Stimulated activated CD4-positive, alpha-beta T cell treated with anti-CD3 and anti-CD28 coated beads, Interleukin-12 subunit alpha, Interleukin-12 subunit beta, amount 100 ng/mL, for 24 hours (primary cell): Measurements from ENCODE around the gene SMIM12.

Experiments used
- DNase-seq, 2 experiments: peaks; one replicate each; pipeline ENCODE4 v3.0.0-alpha.2; 2020; ENCODE audit warnings: low read depth in 2 of 2

SMIM12 gene

DNA sequence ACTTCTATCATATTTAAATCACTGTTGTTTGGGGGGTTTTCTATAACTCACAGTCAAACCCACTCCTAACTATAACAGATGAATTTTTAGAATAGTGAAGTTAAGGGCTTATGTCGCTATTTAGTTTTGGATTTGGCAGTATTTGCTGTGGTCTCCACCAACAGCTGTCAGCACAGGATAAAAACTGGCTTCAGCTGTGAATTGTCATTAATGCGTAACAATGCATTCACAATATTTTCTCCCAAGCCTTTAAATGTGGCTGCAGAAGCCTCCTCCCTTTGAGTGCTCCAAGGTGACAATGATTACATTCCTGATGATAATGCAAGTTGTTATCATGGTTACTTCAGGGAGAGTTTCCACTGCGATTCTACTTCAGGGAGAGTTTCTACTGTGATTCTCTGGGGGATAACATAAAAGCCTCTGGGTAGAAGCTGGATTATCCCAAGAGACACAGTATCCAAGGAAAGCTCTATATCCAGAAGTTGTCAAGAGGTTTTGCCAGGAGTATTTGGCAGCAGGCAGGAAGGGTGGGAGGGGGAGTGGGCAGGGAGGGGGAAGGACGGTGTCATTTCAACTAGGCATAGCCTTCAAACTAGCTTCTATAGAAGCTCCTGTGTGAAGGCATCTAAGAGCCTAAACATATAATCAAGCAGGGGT is 14.9 kb upstream of the SMIM12 start:
- no peak for DNase-seq

DNA sequence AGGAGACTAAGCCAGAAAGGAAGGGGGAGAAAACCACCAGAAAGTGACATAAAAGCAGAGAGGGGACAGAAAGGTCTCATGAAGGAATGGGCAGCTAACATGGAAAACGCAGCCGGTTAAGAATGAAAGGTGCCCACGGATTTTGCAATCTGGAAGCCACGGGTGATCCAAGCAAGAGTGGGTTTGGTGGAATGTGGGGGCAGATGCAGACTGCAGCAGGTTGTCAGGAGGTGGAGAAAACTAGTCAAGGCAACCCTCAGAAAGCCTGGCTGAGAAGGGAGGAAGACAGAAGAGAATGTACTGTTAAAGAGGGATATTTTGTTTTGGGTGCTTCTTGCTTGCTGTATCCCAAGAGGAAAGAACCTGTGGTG is 12.6 kb upstream of the SMIM12 start:
- DNase-seq: no peak

DNA sequence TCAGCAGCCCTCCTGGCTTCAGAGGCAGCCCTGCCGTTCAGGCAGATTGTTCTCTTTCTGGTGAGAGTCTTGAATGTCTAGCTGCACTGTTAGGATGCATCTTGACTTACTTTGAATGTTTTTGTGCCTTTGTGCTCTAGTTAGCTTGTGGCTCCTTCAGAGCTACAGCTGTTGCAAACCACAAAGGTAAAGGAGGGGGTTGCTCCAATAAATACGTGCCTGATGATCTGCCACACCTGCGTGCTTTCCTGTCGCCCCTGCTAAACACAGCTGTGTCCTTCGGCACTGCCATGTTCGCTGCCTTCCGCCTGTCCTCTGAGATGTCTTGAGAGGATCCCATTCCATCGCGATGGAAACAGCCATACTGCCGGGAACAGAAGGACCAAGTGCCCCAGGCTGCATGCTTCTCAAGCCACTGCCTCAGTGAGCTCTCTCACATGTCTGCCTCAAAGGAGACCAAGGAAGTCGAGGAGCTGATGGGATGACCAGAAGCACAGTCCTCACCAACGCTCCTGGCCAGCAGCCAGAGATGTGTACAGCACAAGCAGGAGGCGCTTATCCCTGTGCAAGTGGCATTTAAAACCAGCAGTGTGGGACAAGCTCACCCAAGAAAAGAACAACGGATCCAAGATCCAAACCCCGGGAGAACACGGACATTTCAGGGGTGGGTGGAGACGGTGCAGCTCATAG is 12.0 kb upstream of the SMIM12 start:
- no peak for DNase-seq

DNA sequence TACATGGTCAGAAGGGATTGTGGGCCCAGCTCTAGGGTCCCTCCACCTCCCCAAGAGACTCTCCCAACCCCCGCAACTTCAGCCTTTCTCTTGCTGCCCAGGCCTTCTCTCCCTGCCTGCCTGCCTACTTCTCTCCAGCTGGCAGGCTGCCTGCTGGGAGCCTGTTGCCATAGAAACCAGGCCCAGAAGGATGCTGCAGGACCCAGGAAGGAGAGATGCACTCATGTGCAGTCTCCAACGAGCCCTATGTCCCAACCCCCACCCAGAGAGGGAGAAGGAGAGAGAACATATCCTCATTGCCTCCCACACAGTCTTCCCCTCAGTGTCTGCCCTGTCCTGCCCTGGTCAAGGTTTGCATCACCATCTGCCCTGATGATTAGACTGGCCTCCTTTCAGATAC is 10.8 kb upstream of the SMIM12 start:
- DNase-seq: no peak

DNA sequence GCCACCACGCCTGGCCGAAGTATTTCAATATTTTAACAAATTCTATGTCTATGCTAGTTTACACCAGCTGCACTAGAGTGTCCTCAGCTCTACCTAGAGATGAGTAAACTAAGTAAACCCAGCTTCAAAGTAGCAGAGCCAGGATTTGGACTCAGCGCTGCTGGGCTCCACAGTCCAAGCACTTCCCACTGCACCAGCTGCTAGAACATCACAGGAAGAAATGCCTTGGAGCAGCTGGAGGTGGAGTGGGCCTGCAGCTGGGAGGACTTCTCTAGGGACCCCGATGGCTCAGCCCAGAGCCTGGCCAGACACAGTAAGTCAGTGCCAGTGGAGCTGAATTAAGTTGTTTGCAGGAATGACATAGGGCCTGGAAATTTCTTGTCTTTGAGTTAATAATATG is 10.2 kb upstream of the SMIM12 start:
- no peak for DNase-seq

DNA sequence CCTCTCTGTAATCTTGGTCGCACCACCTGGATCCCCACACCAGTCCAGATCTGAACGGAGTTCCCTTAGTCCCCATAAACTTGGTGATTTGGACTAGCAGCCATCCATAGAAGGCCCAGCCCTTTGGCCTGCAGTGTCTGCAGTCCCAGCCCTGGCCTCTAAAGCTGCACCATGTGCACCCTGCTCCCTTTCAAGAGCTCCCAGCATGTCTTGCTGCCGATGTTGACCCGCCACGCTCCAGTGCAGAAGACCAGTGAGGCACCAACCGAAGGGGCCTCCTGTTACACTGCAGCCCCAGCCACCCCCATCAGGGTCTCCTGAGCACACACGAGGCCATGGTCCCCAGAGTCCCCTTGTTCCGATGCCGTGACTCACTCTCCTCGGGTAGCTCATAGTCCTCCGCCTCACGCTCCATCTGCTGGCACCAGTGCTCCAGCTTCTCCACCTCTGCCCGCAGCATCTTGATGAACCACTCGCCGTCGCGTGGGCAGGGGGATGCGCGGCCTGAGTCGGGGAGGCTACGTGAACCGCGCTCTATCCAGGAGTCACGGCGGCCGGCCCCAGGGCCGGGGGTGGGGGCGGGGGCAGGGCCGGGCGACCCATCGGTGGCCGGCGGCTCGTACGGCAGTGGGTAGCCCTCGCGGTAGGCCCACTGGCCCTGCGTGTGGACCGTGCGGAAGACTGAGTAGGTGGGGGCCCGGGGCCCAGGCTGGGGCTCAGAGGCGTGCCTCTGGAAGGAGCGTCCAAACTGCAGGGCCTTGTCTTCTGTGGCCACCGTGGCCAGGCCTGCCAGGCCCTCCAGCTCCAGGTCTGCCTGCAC is 8.9 kb upstream of the SMIM12 start:
- DNase-seq: no peak

DNA sequence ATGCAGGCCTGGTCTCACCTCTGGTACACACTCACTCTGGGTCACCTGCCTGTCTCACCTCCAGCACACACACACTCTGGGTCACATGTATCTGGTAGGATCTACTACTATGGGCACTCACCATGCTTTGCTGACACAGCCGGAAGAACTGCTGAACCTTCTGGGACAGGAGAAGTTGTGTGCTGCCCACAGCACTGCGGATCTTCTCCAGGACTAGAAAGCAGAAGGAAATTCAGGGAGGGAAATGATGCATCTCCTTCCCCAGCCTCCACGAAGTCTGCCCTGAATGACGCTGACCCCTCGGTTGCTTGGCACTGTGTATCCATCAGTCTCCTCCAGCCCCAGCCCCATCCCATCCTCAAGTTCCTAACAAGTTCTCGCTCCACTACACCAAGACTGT is 7.9 kb upstream of the SMIM12 start:
- DNase-seq: no peak

DNA sequence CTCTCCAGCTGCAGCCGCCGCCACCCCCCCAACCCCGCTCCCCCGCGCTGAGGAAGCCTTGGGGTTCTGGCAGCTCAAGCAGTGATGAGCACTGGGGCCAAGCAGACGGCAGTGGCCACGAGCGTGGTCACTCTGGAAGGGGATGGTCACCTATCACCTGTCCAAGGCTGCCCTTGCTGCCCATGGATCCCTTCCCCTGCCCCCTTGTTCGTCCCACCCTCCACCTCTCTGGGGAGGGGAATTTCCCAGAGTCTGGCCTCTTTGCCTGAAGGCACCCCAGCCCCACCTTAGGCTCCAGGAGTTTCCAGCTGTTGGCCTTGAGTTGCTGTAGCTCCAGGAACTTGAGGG is 7.2 kb upstream of the SMIM12 start:
- DNase-seq: no peak

DNA sequence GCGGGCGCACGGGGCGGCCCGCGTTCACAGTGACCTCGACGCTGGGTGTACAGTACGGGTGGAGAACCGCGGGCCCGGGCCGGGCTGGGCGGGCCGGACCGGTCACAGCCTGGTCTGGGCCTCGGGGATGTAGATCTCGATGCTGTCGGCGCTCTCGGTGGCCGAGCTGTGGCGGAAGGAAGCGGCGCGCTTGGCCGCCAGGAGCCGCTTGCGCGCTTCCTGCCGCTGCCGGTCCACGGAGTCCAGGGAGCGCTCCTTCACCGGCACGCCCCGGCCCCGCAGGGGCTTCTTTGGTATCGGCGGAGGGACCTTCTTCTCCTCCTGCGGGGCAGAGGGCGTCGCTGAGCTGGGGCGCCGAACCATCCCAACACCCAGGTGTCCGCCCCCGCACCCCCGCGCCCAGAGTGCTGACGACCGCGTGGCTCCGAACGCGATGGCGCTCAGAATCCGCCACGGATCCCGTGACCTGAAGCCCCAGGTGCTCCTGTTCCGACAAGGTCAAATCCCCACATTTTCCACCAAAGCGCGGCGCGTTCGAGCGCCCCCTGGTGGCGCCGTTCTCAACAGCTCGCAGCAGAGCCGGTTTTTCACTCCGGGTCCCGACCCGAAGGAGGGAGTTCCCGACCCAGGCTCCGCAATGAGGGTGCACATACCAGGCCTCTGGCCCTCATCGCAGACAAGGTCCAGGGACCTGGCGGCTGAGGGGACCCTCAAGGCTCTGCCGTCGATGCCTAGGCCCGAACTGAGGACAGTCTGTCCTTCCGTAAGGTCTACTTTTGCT is 6.6 kb upstream of the SMIM12 start:
- DNase-seq: peak; percentile 91 to 93

DNA sequence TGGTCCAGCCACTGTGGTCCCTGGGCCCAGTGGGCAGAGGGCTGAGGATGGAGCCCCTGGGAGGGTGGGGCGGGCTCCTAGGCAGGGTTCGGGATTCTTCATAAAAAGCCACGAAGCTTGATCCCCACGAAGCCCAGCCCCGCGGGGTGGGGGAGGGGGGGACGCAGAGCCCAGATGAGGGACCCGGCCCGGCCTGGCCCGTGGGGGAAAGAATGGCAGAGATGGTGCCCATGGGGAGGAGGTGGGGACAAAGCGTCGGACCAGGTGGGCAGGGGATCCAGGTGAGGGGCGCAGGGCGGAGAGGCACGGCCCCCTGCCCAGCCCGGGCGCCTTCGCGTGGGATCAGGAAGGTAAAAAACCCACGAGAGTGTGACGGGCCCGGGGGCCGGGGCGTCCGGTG is 6.0 kb upstream of the SMIM12 start:
- no peak for DNase-seq

DNA sequence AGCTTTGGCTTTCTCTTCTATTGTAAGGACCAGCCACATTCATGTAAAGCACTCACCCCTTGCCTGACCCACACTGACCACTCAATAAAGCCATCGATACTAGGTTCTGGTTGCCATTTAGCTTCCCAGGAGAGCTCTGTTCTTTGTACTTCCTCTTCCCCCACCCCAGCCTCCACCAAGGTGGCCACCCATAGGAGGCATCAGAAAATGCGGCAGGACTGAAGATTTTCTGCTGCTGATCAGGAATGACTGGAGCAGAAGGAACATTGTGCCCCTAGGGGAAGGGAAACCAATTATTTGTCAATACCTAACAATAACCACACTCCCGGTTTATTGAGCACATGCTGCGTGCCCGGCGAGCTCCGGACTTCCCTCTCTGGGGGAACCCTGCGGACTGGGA is 5.2 kb upstream of the SMIM12 start:
- DNase-seq: no peak

DNA sequence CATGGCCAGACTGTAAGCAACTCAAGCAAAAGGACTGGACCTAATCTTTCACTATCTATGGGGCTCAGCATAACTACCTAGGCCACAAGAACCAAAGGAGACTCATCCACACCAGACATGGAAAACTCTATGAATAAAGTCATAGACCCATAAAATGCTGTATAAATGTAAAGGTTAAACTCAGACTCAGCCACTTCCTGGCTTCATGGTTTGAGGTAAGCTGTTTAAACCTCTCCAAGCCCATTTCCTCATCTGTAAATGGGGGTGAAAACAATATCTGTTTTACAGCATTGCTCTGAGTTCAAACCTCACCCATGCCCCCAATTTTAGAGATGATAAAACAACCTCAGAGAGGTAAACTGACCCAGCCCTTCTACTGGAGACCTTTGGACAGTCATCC is 4.0 kb upstream of the SMIM12 start:
- DNase-seq: no peak

DNA sequence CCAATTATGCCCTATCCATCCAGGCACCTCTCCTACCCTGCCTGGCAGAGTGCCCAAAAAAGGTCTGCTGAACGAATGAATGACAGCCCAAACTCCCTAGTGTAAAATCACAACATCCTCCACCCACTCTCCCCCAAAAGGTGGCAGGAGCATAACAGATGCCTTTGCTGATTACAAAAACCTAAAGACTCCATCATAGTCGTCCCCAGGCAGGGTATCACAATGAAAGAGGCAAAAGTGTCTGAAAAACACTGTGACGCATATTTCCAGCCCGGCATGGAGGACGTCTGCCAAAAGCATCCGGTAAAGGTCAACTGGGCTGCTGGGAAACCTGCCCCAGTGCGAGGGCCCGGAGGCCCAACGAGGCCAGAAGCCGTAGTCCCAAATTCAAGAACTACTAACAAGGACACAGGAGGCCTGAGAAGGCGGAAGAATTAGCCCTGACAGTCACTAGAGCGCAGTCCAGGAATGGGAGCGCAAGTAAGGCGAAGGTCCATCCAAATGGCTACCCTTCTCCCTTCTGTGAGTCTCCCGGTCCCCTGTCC is 576 bp downstream of the SMIM12 start:
- no peak for DNase-seq

DNA sequence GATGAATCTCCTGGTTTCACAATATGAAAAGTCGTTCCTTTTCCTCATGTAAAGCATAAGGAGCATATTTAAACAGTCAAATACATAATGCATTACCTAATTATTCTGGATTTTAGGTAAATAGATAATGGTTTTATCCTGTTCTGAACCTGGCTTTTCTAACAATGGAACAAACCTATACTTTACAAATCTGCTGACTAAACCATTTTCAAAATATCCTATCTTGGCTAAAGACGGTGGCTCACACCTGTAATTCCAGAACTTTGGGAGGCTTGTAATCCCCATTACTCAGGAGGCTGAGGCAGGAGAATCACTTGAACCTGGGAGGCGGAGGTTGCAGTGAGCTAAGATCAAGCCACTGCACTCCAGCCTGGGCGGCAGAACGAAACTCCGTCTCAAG is 2.9 kb downstream of the SMIM12 start:
- no peak for DNase-seq

DNA sequence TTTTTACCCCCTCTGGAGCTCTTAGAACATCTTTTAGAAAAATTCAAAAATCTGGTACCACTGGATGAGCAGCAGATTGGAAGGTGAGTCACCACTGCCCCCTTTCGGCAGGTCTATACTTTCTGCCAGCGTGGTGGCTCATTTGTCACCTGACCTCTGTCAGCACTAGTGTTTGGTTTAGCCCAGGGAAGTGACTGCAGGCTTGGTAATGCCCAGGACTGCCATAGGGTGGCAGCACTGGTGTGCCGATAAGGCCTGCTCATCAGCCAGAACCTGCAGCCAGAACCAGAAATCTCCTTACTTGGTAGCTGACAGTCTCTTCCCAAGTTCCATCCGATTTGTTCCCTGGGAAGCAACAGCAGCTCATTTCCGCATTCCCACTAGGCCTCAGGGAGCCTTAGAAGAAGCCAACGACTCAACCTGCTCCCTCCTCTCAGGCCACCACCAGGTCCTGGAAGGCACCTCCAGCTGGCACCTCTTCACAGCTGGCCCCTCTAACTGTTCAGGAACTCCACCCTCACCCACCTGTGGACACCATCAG is 6.8 kb downstream of the SMIM12 start:
- peak; percentile 75 to 86 for DNase-seq

DNA sequence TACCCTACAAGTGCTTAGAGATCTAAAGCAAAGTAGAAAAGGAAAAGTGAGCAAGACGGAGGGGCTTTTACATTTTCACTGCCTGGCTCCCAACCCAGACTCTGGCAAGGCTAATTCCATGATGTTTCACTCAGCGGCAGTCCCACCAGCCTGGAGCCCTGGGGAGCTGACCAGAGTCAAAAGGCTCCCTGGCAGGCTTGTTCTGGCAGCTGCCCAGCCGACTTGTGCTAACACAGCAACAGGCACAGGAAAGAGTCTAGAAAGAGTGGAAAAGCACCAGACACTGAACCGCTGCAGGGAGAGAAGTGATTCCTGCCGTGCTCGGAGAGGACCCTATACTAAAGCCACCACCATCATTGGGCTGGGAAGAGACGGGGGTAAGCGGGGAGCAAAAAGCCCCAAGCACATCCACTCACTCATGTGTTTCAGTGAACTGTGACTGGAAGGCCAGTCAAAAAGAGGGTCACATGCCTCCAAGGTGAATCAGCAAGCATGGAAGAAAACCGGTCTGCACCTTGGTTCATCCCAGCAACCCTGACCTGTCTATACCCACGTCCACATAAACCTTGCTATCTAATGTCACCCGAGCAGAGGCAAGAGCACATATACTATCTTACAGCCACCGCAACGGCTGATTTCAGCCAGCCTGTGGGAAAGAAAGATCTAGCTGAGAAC is 8.0 kb downstream of the SMIM12 start:
- no peak for DNase-seq

DNA sequence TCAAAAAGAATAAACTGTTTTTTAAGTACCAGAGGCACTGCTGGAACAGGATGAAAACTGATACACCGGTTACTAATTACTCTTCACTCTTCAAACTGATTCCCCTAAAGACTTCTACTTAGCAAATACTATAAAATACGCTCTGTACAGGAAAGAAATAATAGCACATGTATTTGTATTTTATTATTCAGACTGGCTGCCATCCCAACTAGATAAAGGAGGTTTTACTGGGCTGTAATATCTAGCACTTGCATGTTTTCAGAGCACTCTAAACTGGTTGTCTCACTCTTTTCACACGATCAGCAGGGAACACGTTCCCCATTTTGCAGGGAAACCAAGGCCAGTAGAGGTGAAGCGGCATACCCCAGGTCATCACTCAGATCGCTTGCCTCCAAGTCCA is 9.2 kb downstream of the SMIM12 start:
- no peak for DNase-seq

DNA sequence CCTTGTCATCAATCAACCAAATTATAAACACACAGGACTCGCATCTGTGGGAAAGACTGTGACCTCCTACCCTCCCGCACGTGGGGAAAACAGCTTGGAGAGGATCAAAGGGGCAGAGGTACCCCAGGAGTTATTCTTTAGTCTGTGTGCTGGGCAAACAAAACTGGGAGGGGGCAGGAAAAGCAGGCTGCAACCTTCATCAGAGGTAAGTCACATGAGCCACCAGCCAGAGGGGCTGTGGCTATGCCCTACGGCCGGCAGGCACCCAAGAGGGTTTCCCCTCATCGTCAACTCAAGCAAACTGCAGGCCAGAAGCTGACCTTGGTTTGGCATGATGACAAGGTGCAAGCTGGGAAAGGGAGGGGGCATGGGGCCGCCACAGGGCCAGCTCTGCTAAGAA is 12.5 kb downstream of the SMIM12 start:
- DNase-seq: no peak

DNA sequence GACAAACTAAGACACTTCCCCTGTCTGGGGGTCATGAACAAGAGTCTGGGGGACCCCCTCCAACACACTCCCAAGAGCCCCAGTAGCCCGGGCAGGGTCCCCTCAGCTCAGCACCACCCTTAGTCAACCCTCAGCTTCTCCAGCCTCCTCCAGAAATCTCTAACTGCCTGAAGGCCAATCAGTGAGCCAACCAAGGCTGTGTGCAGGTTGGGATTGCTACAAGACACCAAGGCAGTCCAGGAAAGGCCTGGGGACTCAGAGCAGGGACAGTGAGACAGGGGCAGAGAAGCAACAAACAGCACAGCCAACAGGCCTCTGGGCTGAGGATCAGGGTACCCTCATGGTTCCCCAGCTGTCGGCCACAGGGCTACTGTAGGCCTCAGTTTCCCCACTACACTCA is 13.3 kb downstream of the SMIM12 start:
- no peak for DNase-seq

DNA sequence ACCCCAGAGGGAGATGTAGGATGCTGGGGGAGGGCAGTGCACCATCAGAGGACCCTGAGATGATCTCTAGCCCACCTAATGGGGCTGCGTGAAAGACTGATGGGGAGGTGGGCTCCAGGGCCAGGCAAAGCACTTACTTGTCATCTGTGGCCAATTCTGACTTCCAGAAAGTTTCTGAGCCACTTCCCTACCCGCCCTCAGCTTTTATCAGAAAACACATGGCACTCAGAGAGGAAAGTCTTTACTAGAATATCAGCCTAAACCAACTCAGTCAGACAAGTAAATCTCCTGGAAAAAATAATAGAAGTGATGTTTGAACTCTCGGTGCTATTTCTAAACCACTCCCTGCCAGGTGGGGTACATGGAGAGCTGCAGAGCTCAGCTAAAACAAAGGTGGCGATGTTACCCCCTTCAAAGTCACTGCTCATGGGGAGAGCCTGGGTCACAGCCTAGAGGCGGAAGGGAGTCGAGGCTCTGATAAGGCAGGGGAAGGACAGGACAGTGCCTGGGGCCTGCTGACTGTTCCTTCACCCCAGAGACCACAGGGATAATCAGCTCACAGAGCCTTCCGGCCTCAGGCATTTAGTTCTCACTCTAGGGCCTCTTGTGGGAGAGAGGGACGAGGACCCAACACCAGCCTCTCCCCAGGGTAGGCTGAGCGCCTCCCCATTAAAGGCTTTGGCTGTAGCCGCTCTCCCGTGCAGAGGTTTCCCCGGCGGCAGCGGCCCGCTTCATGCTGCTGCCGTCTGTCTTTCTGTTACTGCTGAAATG is 14.2 kb downstream of the SMIM12 start:
- DNase-seq: no peak

DNA sequence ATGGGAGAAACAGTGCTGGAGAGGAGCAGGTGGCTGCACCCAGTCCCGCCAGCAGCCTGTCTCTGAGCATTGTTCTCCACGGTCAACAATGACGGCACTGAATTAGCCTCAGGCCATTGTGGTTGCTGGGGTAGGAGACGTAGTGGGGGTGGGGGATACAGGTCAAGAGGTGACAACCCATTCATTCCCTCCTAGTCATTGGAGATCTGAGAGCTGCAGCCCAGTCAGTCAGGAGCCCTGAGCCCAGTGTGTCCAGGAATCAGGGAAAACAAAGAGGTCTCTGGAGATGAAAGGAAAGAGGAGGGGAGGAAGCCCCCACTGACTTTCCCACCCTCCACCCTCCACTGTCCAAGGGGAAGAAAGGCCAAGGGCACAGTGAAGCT is 15.3 kb downstream of the SMIM12 start:
- DNase-seq: no peak
